Skeletal muscle satellite cell (primary cell): Measurements from ENCODE around the gene PRRT2.
"Not testable (repeated sequence)": the region's sequence is repeated elsewhere in the genome, so short reads cannot be mapped to it uniquely, and the experiment has no call there.

Experiments
- H3K27me3 ChIP-seq: 2 replicates; pipeline ENCODE4 v1.7.0; 2013; ENCODE audit warnings: low read length; ENCODE audit not compliant: control insufficient read depth, insufficient read depth
- H3K36me3 ChIP-seq: 2 replicates; pipeline ENCODE4 v1.7.0; 2013; ENCODE audit warnings: mild to moderate bottlenecking, control low read depth, low read length; ENCODE audit not compliant: insufficient read depth
- H3K4me1 ChIP-seq: 2 replicates; pipeline ENCODE4 v1.7.0; 2013; ENCODE audit warnings: low read length; ENCODE audit not compliant: control insufficient read depth, insufficient read depth
- H3K4me2 ChIP-seq: 2 replicates; pipeline ENCODE4 v1.7.0; 2013; ENCODE audit warnings: mild to moderate bottlenecking, low read length
- H3K4me3 ChIP-seq: 2 replicates; pipeline ENCODE4 v1.7.0; 2013; ENCODE audit warnings: low read length
- H3K9ac ChIP-seq: 2 replicates; pipeline ENCODE4 v1.7.0; 2013; ENCODE audit warnings: mild to moderate bottlenecking, low read depth, low read length, moderate library complexity
- H3K9me3 ChIP-seq: replicated peaks from 2 replicates; pipeline ENCODE4 v1.7.0; 2013; ENCODE audit warnings: mild to moderate bottlenecking, control low read depth, low read length

Gene PRRT2

GRCh38 chr16:29825145-29826044 is 13.4 kb downstream of the PRRT2 start:
- Histone ChIP-seq H3K9ac (peak overlapping the region; percentile 22), H3K9me3 (no peaks in the 10 kb centered on the region), H3K27me3 (no peaks in the 10 kb centered on the region), H3K36me3 (peaks cover 16% of the 10 kb centered on the region), H3K4me1 (peaks cover 61% of the 10 kb centered on the region), H3K4me2 (peak overlapping the region; percentile 74), H3K4me3 (peak overlapping the region; percentile 33)

DNA sequence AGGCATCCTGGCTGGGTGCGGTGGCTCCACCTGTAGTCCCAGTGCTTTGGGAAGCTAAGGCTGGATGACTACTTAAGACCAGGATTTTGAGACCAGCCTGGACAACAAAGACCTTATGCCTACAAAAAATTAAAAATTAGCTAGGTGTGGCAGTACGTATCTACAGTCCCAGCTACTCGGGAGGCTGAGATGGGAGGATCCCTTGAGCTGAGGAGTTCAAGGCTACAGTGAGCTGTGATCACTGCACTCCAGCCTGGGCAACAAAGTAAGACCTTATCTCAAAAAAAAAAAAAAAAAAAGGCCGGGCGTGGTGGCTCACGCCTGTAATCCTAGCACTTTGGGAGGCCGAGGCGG is 14.3 kb downstream of the PRRT2 start:
- Histone ChIP-seq H3K27me3 (no peaks in the 10 kb centered on the region), H3K4me1 (peaks cover 55% of the 10 kb centered on the region)

DNA sequence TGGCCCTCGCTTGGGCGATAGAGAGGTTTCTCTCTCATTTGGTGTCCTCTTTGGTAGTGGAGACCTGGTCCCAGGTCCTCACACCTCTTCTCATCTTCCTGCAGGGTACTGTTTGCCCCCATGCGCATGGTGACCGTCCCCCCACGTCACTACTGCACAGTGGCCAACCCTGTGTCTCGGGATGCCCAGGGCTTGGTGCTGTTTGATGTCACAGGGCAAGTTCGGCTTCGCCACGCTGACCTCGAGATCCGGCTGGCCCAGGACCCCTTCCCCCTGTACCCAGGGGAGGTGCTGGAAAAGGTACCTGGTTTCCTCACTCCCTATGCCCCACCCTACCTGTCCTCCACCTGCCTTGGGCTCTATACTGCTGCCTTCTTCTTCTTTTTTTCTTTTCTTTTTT is 18.8 kb downstream of the PRRT2 start:
- peaks cover 59% of the 10 kb centered on the region for H3K36me3 ChIP-seq
- H3K4me3 ChIP-seq, result no peak overlapping the region
- peaks cover 11% of the 10 kb centered on the region for H3K4me1 ChIP-seq
- H3K27me3 ChIP-seq, result no peaks in the 10 kb centered on the region
- H3K9ac ChIP-seq, result no peak overlapping the region
- no peak overlapping the region for H3K4me2 ChIP-seq
- H3K9me3 ChIP-seq, result no peaks in the 10 kb centered on the region

More for the DNA sequence above, 14.3 kb downstream of the PRRT2 start:
- Histone ChIP-seq H3K4me3 (no peak overlapping the region), H3K9ac (no peak overlapping the region), H3K9me3 (no peaks in the 10 kb centered on the region), H3K36me3 (peaks cover 25% of the 10 kb centered on the region), H3K4me2 (peak overlapping the region; percentile 74)

GRCh38 chr16:29831490-29831889 is 19.5 kb downstream of the PRRT2 start:
- Histone ChIP-seq H3K4me3 (no peak overlapping the region), H3K27me3 (no peaks in the 10 kb centered on the region), H3K36me3 (peaks cover 64% of the 10 kb centered on the region), H3K9ac (no peak overlapping the region), H3K4me1 (peaks cover 5% of the 10 kb centered on the region), H3K9me3 (no peaks in the 10 kb centered on the region), H3K4me2 (no peak overlapping the region)

DNA sequence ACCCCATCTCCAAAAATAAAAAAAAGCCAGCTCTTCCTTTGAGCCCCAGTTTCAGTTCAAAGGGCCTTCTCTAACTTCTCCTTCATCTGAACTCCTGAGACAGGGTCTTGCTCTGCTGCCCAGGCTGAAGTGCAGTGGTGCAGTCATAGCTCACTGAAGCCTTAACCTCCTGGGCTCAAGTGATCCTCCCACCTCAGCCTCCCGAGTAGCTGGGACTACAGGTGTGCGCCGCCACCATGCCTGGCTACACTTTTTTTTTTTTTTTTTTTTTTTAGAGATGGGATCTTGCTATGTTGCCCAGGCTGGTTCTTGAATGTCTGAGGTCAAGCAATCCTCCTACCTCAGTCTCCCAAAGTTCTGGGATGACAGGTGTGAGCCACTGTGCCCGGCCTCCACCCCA is 21.2 kb downstream of the PRRT2 start:
- not testable (repeated sequence) for H3K9ac ChIP-seq, H3K9me3 ChIP-seq, H3K27me3 ChIP-seq, H3K4me2 ChIP-seq, H3K4me1 ChIP-seq, H3K4me3 ChIP-seq
- H3K36me3 ChIP-seq, result peaks cover 74% of the 10 kb centered on the region

- Histone ChIP-seq H3K9me3 (no peaks in the 10 kb centered on the region), H3K4me3 (no peak overlapping the region), H3K4me2 (no peak overlapping the region), H3K9ac (no peak overlapping the region), H3K36me3 (peaks cover 82% of the 10 kb centered on the region), H3K27me3 (no peaks in the 10 kb centered on the region), H3K4me1 (no peaks in the 10 kb centered on the region)
Observed at GRCh38 chr16:29834079-29834478, 22.1 kb downstream of the PRRT2 start.

DNA sequence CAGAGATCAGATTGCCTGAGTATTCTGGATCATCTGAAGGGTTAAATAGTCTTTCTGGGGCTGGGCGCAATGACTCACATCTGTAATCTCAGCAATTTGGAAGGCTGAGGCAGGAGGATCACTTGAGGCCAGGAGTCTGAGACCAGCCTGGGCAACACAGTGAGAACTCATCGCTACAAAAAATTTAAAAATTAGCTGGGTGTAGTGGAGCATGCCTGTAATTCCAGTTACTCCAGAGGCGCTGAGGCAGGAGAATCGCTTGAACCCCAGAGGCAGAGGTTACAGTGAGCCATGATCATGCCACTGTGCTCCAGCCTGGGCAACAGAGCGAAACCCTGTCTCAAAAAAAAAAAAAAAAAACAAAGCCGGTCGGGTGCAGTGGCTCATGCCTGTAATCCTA is 23.9 kb downstream of the PRRT2 start:
- no peak overlapping the region for H3K9ac ChIP-seq
- peaks cover 87% of the 10 kb centered on the region for H3K36me3 ChIP-seq

DNA sequence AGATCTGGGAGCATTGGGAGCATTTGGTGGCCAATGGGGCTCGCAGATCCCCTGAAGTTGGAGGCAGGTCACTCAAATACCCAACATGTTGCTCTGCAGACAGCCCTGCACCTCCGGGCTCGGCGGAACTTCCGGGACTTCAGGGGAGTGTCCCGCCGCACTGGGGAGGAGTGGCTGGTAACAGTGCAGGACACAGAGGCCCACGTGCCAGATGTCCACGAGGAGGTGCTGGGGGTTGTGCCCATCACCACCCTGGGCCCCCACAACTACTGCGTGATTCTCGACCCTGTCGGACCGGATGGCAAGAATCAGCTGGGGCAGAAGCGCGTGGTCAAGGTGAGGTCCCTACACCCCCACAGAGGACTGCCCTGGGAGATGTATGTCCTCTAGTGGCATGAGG is 24.6 kb downstream of the PRRT2 start:
- Histone ChIP-seq H3K4me1 (no peaks in the 10 kb centered on the region), H3K27me3 (no peaks in the 10 kb centered on the region), H3K4me2 (no peak overlapping the region), H3K9me3 (no peaks in the 10 kb centered on the region), H3K9ac (no peak overlapping the region), H3K36me3 (peaks cover 86% of the 10 kb centered on the region), H3K4me3 (no peak overlapping the region)

More for the DNA sequence above, 23.9 kb downstream of the PRRT2 start:
- Histone ChIP-seq H3K9me3 (no peaks in the 10 kb centered on the region), H3K27me3 (no peaks in the 10 kb centered on the region), H3K4me2 (no peak overlapping the region), H3K4me1 (no peaks in the 10 kb centered on the region), H3K4me3 (no peak overlapping the region)

DNA sequence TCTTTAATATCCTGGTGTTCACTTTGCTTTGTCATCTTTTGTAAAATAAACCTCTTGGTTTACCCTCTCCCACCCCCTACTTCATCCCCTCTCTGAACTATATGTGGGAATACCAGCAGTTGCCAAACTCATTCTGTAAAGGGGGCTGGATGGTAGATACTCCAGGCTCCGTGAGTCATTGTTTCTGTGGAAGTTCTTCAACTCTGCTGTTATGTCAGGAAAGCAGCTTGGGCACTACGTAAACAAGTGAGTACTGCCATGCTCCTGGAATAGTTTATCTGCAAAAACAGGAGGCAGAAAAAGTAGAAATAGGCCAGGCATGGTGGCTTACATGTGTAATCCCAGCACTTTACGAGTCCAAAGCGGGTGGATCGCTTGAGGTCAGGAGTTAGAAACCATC is 25.8 kb downstream of the PRRT2 start:
- peaks cover 85% of the 10 kb centered on the region for H3K36me3 ChIP-seq

DNA sequence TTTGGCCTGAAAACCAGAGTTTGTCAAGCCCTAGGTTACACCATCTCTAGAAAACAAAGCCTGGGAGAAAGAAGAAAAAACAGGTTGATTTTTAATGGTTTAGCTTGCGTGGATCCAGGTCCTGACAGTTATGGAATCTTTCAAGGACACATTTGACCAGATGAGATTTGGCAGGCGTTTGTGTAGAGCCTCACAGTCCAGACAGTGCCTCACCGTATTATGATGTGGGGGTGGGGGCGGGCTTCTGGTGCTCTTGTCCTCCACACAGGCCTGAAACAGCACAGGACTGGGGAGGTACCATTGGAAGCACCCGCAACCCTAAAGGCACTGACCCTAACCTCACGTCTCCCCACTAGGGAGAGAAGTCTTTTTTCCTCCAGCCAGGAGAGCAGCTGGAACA is 27.8 kb downstream of the PRRT2 start:
- Histone ChIP-seq H3K4me1 (no peaks in the 10 kb centered on the region), H3K9ac (no peak overlapping the region), H3K9me3 (no peaks in the 10 kb centered on the region), H3K27me3 (no peaks in the 10 kb centered on the region), H3K36me3 (peaks cover 86% of the 10 kb centered on the region), H3K4me3 (no peak overlapping the region), H3K4me2 (no peak overlapping the region)

More for the DNA sequence above, 25.8 kb downstream of the PRRT2 start:
- H3K4me1 ChIP-seq, result no peaks in the 10 kb centered on the region
- no peaks in the 10 kb centered on the region for H3K27me3 ChIP-seq
- H3K4me3 ChIP-seq, result no peak overlapping the region
- no peak overlapping the region for H3K4me2 ChIP-seq
- no peak overlapping the region for H3K9ac ChIP-seq
- no peaks in the 10 kb centered on the region for H3K9me3 ChIP-seq

DNA sequence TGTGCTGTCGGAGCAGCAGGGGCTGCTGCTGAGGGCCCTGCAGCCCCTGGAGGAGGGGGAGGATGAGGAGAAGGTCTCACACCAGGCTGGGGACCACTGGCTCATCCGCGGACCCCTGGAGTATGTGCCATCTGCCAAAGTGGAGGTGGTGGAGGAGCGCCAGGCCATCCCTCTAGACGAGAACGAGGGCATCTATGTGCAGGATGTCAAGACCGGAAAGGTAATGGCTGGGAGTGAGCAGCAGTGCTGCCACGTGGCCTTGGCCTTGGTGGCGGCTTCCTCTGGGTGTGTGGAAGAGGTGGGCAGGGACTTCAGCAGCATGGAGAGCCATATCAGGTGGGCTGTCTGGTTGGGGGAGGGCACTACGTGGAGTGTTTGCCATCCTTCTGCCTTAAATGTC is 28.2 kb downstream of the PRRT2 start:
- H3K4me1 ChIP-seq, result no peaks in the 10 kb centered on the region
- no peak overlapping the region for H3K4me2 ChIP-seq
- H3K9me3 ChIP-seq, result no peaks in the 10 kb centered on the region
- H3K4me3 ChIP-seq, result no peak overlapping the region
- no peaks in the 10 kb centered on the region for H3K27me3 ChIP-seq
- no peak overlapping the region for H3K9ac ChIP-seq
- H3K36me3 ChIP-seq, result peaks cover 86% of the 10 kb centered on the region

- no peak overlapping the region for H3K9ac ChIP-seq
- H3K27me3 ChIP-seq, result no peaks in the 10 kb centered on the region
- no peak overlapping the region for H3K4me3 ChIP-seq
- peaks cover 88% of the 10 kb centered on the region for H3K36me3 ChIP-seq
- H3K9me3 ChIP-seq, result no peaks in the 10 kb centered on the region
- H3K4me2 ChIP-seq, result no peak overlapping the region
- H3K4me1 ChIP-seq, result no peaks in the 10 kb centered on the region
Observed at GRCh38 chr16:29841631-29842030, 29.6 kb downstream of the PRRT2 start.
